Measurements from ENCODE around the gene MRPL23. TPM values are rescaled to one million over a fixed set of nuclear protein-coding genes. Genes with fewer than 3 reads are reported as not detected.

The MRPL23 gene
- total and polyA plus RNA-seq, 2 of the 13 experiments (the other 11 are each of a cell fraction or from before 2014, with no cell fraction given) = 67.8 to 123 TPM

DNA sequence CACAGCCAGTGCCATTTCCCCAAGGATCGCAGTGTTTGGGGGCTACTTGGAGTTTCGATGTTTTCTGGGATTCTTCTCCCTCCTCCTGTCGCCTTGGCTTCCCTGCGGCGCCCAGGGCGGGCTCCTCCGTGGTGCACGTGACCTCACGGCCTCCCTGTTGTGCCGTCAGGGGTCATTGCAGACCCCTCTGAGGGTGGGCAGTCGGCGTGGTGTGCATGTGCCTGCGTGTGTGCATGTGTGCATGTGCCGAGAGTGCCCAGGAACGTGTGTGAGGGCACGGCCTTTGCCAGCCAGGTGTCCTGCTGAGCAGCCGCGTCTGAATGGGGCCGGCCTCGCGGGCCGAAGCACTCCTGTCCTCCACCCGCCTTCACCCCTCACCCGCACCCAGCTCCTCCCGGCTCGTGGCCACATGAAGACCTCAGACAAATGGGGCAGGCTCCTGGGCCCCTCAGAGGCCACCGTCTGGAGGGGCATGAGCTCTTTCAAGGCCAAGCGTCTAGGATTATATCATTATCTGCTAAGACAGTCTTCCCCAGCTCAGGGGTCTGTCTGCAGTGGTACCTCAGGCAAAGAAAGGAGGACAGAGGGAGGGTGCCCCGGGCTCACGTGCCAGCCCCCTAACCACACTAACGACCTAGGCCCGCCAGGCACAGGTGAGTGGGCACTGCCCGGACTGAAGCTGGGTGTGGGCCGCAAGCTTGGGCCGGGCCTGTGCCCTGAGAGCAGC is 9.4 kb upstream of the MRPL23 start:
- Histone ChIP-seq H3K4me1 (ENCODE audit: insufficient read depth, low read length) (no peaks in the 10 kb centered on the region), H3K79me2 (ENCODE audit: insufficient read depth, low read length) (no peaks in the 10 kb centered on the region), H3K9me3 (ENCODE audit: low read length) (no peaks in the 10 kb centered on the region), H3K27ac (ENCODE audit: extremely low read length, insufficient read depth, low read length) (no peak overlapping the region), H3K36me3 (replicated peaks in 1 of 2; ENCODE audit: control insufficient read depth in 1 of 2, insufficient read depth in 2 of 2, low read length in 2 of 2) (no peaks in the 10 kb centered on the region), H3K4me3 (replicated peaks in 1 of 3; ENCODE audit: insufficient read depth in 1 of 3, low read depth in 2 of 3, low read length in 3 of 3) (no peak overlapping the region), H4K20me1 (ENCODE audit: insufficient read depth, low read length) (no peaks in the 10 kb centered on the region), H3K9ac (ENCODE audit: insufficient read depth, low read depth, low read length) (no peak overlapping the region), H3K27me3 (ENCODE audit: control insufficient read depth in 1 of 2, insufficient read depth in 2 of 2, low read length in 2 of 2) (peaks cover 15 to 67% of the 10 kb centered on the region in 2 experiments), H2AFZ (ENCODE audit: low read length) (no peak overlapping the region), H3K4me2 (ENCODE audit: low read depth, low read length) (no peak overlapping the region)
- in situ Hi-C loops (cut with HindIII; ENCODE audit: extremely low pct_ligation_motif_present, low pct_unique_long_range_greater_than_20kb) = no loop called here
- ChIA-PET POLR2A (no interaction called here), CTCF (ENCODE audit: low intra/inter-chr PET ratio, low total read pairs) (no interaction called here)
- DNase-seq (ENCODE audit: low spot score) (no peak), ATAC-seq (no peak), FAIRE-seq (no peak)
- TF ChIP-seq SIX1 (CRISPR knock-in tag; IDR thresholded peaks at IDR 0.05; ENCODE audit: borderline replicate concordance) (no peak), NR2F1 (CRISPR knock-in tag; IDR thresholded peaks at IDR 0.05) (no peak)
- TF ChIP-seq, protein P1, sequence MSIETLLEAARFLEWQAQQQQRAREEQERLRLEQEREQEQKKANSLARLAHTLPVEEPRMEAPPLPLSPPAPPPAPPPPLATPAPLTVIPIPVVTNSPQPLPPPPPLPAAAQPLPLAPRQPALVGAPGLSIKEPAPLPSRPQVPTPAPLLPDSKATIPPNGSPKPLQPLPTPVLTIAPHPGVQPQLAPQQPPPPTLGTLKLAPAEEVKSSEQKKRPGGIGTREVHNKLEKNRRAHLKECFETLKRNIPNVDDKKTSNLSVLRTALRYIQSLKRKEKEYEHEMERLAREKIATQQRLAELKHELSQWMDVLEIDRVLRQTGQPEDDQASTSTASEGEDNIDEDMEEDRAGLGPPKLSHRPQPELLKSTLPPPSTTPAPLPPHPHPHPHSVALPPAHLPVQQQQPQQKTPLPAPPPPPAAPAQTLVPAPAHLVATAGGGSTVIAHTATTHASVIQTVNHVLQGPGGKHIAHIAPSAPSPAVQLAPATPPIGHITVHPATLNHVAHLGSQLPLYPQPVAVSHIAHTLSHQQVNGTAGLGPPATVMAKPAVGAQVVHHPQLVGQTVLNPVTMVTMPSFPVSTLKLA (IDR thresholded peaks at IDR 0.05) = peak; percentile 8; the same call in 1 of the 2 replicates
- 37% methylated on average over 16 of the region's 35 CpGs for whole genome bisulfite sequencing (ENCODE audit: low lambda C conversion rate)
- no TSS peak for BruUV-seq (replicated peaks)
- intact Hi-C loops (cut with micrococcal nuclease; ENCODE audit: unreplicated experiment) = no loop called here

DNA sequence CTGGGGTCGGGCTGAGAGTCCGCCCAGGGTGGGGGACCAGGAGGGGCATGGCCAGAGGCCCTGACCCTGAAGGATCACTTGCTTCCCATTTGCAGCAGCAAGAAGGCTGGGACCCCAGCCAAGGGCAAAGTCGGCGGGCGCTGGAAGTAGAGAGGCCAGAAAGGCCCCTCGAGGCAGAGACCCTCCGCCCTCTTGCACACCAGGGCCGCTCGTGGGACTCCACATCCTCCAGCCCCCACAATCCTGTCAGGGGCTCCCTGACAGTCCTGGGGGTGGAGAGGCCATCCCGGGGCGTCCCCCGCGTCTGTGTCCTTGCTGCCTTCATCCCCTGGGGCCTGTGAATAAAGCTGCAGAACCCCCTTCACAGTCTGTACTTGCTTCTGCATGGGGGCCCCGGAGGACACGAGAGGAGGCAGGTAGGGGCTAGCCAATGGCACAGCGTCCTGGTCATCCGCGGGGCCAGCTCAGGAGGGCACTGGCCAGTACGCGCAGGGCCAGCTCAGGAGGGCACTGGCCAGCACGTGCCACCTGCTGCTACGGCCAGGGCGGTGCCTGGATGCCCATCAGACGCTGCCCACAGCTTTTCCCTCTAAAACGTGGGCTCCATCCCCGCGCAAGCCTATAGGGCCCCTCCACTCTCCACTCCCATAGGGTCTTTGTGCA is 8.7 kb upstream of the MRPL23 start:
- H3K4me2 ChIP-seq (ENCODE audit: low read depth, low read length) = no peak overlapping the region
- peaks cover 15 to 64% of the 10 kb centered on the region in 2 experiments for H3K27me3 ChIP-seq (ENCODE audit: control insufficient read depth in 1 of 2, insufficient read depth in 2 of 2, low read length in 2 of 2)
- no peaks in the 10 kb centered on the region for H3K4me1 ChIP-seq (ENCODE audit: insufficient read depth, low read length)
- FAIRE-seq (no peak), DNase-seq (ENCODE audit: low spot score) (no peak), ATAC-seq (no peak; the same call in 1 of the 3 replicates)
- BruUV-seq (replicated peaks) = no TSS peak
- H3K4me3 ChIP-seq (replicated peaks in 1 of 3; ENCODE audit: insufficient read depth in 1 of 3, low read depth in 2 of 3, low read length in 3 of 3) = no peak overlapping the region
- TF ChIP-seq SNAI1 (CRISPR knock-in tag; IDR thresholded peaks at IDR 0.05; ENCODE audit: borderline replicate concordance) (no peak), HNRNPL (IDR thresholded peaks at IDR 0.05; ENCODE audit: low read depth, low read length) (0 out of 2 replicates have a peak, but pooled peaks have one; percentile 21), ZNF747 (CRISPR knock-in tag; IDR thresholded peaks at IDR 0.05; ENCODE audit: borderline replicate concordance) (no peak), ZHX1 (CRISPR knock-in tag; IDR thresholded peaks at IDR 0.05; ENCODE audit: low read depth) (no peak)
- TF ChIP-seq, protein P2, sequence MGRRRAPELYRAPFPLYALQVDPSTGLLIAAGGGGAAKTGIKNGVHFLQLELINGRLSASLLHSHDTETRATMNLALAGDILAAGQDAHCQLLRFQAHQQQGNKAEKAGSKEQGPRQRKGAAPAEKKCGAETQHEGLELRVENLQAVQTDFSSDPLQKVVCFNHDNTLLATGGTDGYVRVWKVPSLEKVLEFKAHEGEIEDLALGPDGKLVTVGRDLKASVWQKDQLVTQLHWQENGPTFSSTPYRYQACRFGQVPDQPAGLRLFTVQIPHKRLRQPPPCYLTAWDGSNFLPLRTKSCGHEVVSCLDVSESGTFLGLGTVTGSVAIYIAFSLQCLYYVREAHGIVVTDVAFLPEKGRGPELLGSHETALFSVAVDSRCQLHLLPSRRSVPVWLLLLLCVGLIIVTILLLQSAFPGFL (CRISPR knock-in tag; IDR thresholded peaks at IDR 0.05) = no peak
- no peak overlapping the region for H3K9ac ChIP-seq (ENCODE audit: insufficient read depth, low read depth, low read length)
- H4K20me1 ChIP-seq (ENCODE audit: insufficient read depth, low read length) = no peaks in the 10 kb centered on the region
- in situ Hi-C loops (cut with HindIII; ENCODE audit: extremely low pct_ligation_motif_present, low pct_unique_long_range_greater_than_20kb) (no loop called here), intact Hi-C loops (cut with micrococcal nuclease; ENCODE audit: unreplicated experiment) (no loop called here)
- CTCF ChIA-PET (ENCODE audit: low intra/inter-chr PET ratio, low total read pairs) = no interaction called here
- no peak overlapping the region for H2AFZ ChIP-seq (ENCODE audit: low read length)
- POLR2A ChIA-PET = no interaction called here
- H3K27ac ChIP-seq (ENCODE audit: extremely low read length, insufficient read depth, low read length) = no peak overlapping the region
- no peaks in the 10 kb centered on the region for H3K79me2 ChIP-seq (ENCODE audit: insufficient read depth, low read length)
- no peaks in the 10 kb centered on the region for H3K9me3 ChIP-seq (ENCODE audit: low read length)
- WGBS (ENCODE audit: low lambda C conversion rate) = 17% methylated on average over 9 of the region's 27 CpGs
- no peaks in the 10 kb centered on the region for H3K36me3 ChIP-seq (replicated peaks in 1 of 2; ENCODE audit: control insufficient read depth in 1 of 2, insufficient read depth in 2 of 2, low read length in 2 of 2)

Measured in HepG2 (cell line).